Measurements from ENCODE around the gene ZMIZ1.

ZMIZ1 gene

GRCh38 chr10:79254333-79255006, 185.7 kb downstream of the ZMIZ1 start:
- DNase-seq: no peak

- DNase-seq: no peak
Measured at GRCh38 chr10:79255007-79255507, 186.3 kb downstream of the ZMIZ1 start.

- DNase-seq: no peak
Measured at GRCh38 chr10:79256264-79256806, 187.6 kb downstream of the ZMIZ1 start.

- DNase-seq: no peak
Measured at GRCh38 chr10:79258894-79259293, 190.1 kb downstream of the ZMIZ1 start.

GRCh38 chr10:79259834-79260233, 191.1 kb downstream of the ZMIZ1 start:
- no peak for DNase-seq

- no peak for DNase-seq
Measured at GRCh38 chr10:79260811-79261740, 192.3 kb downstream of the ZMIZ1 start.

- no peak for DNase-seq
Measured at GRCh38 chr10:79262131-79262530, 193.4 kb downstream of the ZMIZ1 start.

GRCh38 chr10:79262959-79263746, 194.4 kb downstream of the ZMIZ1 start:
- no peak for DNase-seq

- DNase-seq: no peak
Measured at GRCh38 chr10:79263939-79264338, 195.2 kb downstream of the ZMIZ1 start.

GRCh38 chr10:79264942-79265341, 196.2 kb downstream of the ZMIZ1 start:
- no peak for DNase-seq

GRCh38 chr10:79266084-79266483, 197.3 kb downstream of the ZMIZ1 start:
- DNase-seq: no peak

GRCh38 chr10:79266543-79267312, 198.0 kb downstream of the ZMIZ1 start:
- no peak for DNase-seq

- no peak for DNase-seq
Measured at GRCh38 chr10:79267499-79267898, 198.7 kb downstream of the ZMIZ1 start.

- no peak for DNase-seq
Measured at GRCh38 chr10:79268161-79268601, 199.4 kb downstream of the ZMIZ1 start.

- DNase-seq: no peak
Measured at GRCh38 chr10:79268742-79269141, 200.0 kb downstream of the ZMIZ1 start.

GRCh38 chr10:79269443-79269842, 200.7 kb downstream of the ZMIZ1 start:
- DNase-seq: no peak

GRCh38 chr10:79269969-79270368, 201.2 kb downstream of the ZMIZ1 start:
- no peak for DNase-seq

- DNase-seq: no peak
Measured at GRCh38 chr10:79270466-79271246, 201.9 kb downstream of the ZMIZ1 start.

- DNase-seq: no peak
Measured at GRCh38 chr10:79272353-79272752, 203.6 kb downstream of the ZMIZ1 start.

- DNase-seq: no peak
Measured at GRCh38 chr10:79273604-79274003, 204.8 kb downstream of the ZMIZ1 start.
